Neural crest cell (in vitro differentiated cells): ENCODE measurements around the gene SCAMP2. TPM values are rescaled to one million over a fixed set of nuclear protein-coding genes. Genes with fewer than 3 reads are reported as not detected.
"Not testable (repeated sequence)": the region's sequence is repeated elsewhere in the genome, so short reads cannot be mapped to it uniquely, and the experiment has no call there.

Experiments used
- DNase-seq: peaks from one replicate; pipeline ENCODE4 v3.0.0; 2021; ENCODE audit warnings: low read depth, mixed read lengths, low spot score
- H3K27ac Mint-ChIP-seq: one replicate; pipeline ENCODE4 v1.8.0; 2021; ENCODE audit warnings: mild to moderate bottlenecking, mixed read lengths; ENCODE audit not compliant: unreplicated experiment
- H3K27me3 Mint-ChIP-seq: 2 replicates; pipeline ENCODE4 v1.8.0; 2021; ENCODE audit warnings: low read depth, mild to moderate bottlenecking, mixed read lengths
- H3K36me3 Mint-ChIP-seq: 2 replicates; pipeline ENCODE4 v1.8.0; 2021; ENCODE audit warnings: low read depth, mild to moderate bottlenecking, mixed read lengths
- H3K4me1 Mint-ChIP-seq: 2 replicates; pipeline ENCODE4 v1.8.0; 2021; ENCODE audit warnings: mixed read lengths
- H3K4me3 Mint-ChIP-seq: one replicate; pipeline ENCODE4 v1.8.0; 2021; ENCODE audit warnings: mild to moderate bottlenecking, mixed read lengths
- H3K9me3 Mint-ChIP-seq: 2 replicates; pipeline ENCODE4 v1.8.0; 2021; ENCODE audit warnings: mixed read lengths
- CTCF ChIP-seq: fragments of 200-600 bp; sonication (generic); conservative IDR thresholded peaks from 2 replicates; pipeline ENCODE4 v1.5.0; 2021; ENCODE audit warnings: antibody characterized with exemption, mild to moderate bottlenecking
- total RNA-seq: library from RNA; stranded (reverse); gene quantifications from 2 replicates; pipeline ENCODE4 v1.2.1, GENCODE V29; 2021

Gene SCAMP2
- total RNA-seq, 1 donor from 2014 or later = 40.4 TPM

GRCh38 chr15:74902295-74903075, 29.3 kb upstream of the SCAMP2 start:
- Mint-ChIP-seq H3K36me3 (peaks cover 24% of the 10 kb centered on the region), H3K4me3 (peak overlapping the region; percentile 80), H3K4me1 (peaks cover 37% of the 10 kb centered on the region), H3K9me3 (no peaks in the 10 kb centered on the region), H3K27me3 (no peaks in the 10 kb centered on the region), H3K27ac (no peak overlapping the region)
- TF ChIP-seq CTCF = no peak
- no peak for DNase-seq

GRCh38 chr15:74901612-74902063, 28.5 kb upstream of the SCAMP2 start:
- peak; percentile 59 for DNase-seq
- TF ChIP-seq CTCF = peak; percentile 97
- Mint-ChIP-seq H3K9me3 (no peaks in the 10 kb centered on the region), H3K27me3 (no peaks in the 10 kb centered on the region), H3K36me3 (peaks cover 24% of the 10 kb centered on the region), H3K4me1 (peaks cover 30% of the 10 kb centered on the region), H3K4me3 (peak overlapping the region; percentile 80), H3K27ac (no peak overlapping the region)

- TF ChIP-seq CTCF = no peak
- H3K27me3 Mint-ChIP-seq = no peaks in the 10 kb centered on the region
- no peak for DNase-seq
- peaks cover 16% of the 10 kb centered on the region for H3K36me3 Mint-ChIP-seq
- H3K4me3 Mint-ChIP-seq = no peak overlapping the region
- H3K9me3 Mint-ChIP-seq = no peaks in the 10 kb centered on the region
- H3K4me1 Mint-ChIP-seq = peaks cover 9% of the 10 kb centered on the region
- no peak overlapping the region for H3K27ac Mint-ChIP-seq
These were observed 24.1 kb upstream of the SCAMP2 start for GRCh38 chr15:74897300-74897701.

DNA sequence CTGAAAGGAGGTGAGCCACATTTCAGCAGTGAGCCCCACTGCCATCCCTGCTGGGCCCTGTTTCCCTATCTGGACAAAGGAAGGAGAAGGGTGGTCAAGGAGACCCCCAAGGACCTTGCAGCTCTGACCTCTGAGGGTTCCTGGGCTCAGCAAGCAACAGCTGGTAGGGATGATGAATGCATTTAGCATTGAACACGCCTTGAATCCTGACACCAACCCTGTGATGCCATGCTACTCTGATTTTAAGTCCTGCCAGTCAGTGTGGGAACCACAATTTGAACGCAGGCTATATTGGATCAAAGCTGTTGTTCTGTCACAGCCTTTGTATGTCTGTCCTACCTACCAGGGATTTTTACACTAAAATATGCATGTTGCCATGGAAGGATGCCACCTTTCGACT, 23.2 kb upstream of the SCAMP2 start:
- no peak overlapping the region for H3K4me3 Mint-ChIP-seq
- no peak for TF ChIP-seq CTCF
- H3K9me3 Mint-ChIP-seq = no peaks in the 10 kb centered on the region
- peaks cover 14% of the 10 kb centered on the region for H3K36me3 Mint-ChIP-seq
- H3K27me3 Mint-ChIP-seq = no peaks in the 10 kb centered on the region
- DNase-seq = no peak
- H3K27ac Mint-ChIP-seq = peak overlapping the region; percentile 50
- H3K4me1 Mint-ChIP-seq = no peaks in the 10 kb centered on the region

- H3K27me3 Mint-ChIP-seq = no peaks in the 10 kb centered on the region
- H3K4me1 Mint-ChIP-seq = peaks cover 2% of the 10 kb centered on the region
- no peaks in the 10 kb centered on the region for H3K9me3 Mint-ChIP-seq
- DNase-seq = no peak
- TF ChIP-seq CTCF = no peak
- H3K36me3 Mint-ChIP-seq = peaks cover 12% of the 10 kb centered on the region
- no peak overlapping the region for H3K27ac Mint-ChIP-seq
- H3K4me3 Mint-ChIP-seq = peak overlapping the region; percentile 41
These were observed 22.7 kb upstream of the SCAMP2 start for GRCh38 chr15:74895830-74896229.

- not testable (repeated sequence) for H3K27ac Mint-ChIP-seq, H3K4me3 Mint-ChIP-seq, H3K36me3 Mint-ChIP-seq, DNase-seq, H3K27me3 Mint-ChIP-seq, H3K9me3 Mint-ChIP-seq
- peaks cover 15% of the 10 kb centered on the region for H3K4me1 Mint-ChIP-seq
These were observed 21.2 kb upstream of the SCAMP2 start for GRCh38 chr15:74894383-74894782.
